Fibroblast of the conjunctiva (primary cell): Measurements from ENCODE around the gene OR2AJ1.
"Not testable (repeated sequence)": the region's sequence is repeated elsewhere in the genome, so short reads cannot be mapped to it uniquely, and the experiment has no call there.

ENCODE experiments used
- DNase-seq: peaks from one replicate; pipeline ENCODE4 v3.0.0-alpha.2; 2010; ENCODE audit warnings: low read depth

The OR2AJ1 gene

GRCh38 chr1:247924868-247925267 lies at the start of gene OR2AJ1:
Gene OR2AJ1 (plus strand): TSS chr1:247924889. CDS start chr1:247933769, 8,880 bp downstream.
- no peak for DNase-seq

- DNase-seq, result no peak
Observed at GRCh38 chr1:247883346-247883745, 41.3 kb upstream of the OR2AJ1 start.

GRCh38 chr1:247884797-247885413 lies 39.8 kb upstream of the OR2AJ1 start:
- no peak for DNase-seq

GRCh38 chr1:247895163-247895637 lies 29.5 kb upstream of the OR2AJ1 start, which contains the start of gene OR2W3:
Gene OR2W3 (plus strand): TSS chr1:247895587. CDS start chr1:247895587, 0 bp downstream.
- DNase-seq, result no peak

GRCh38 chr1:247895976-247896375 lies 28.7 kb upstream of the OR2AJ1 start:
- DNase-seq, result no peak

- DNase-seq, result no peak
Observed at GRCh38 chr1:247904122-247904521, 20.6 kb upstream of the OR2AJ1 start.

- no peak for DNase-seq
Observed at GRCh38 chr1:247905181-247905580, 19.5 kb upstream of the OR2AJ1 start.

- DNase-seq, result no peak
Observed at GRCh38 chr1:247905910-247906503, 18.7 kb upstream of the OR2AJ1 start.

- DNase-seq, result no peak
Observed at GRCh38 chr1:247906504-247907047, 18.1 kb upstream of the OR2AJ1 start.

GRCh38 chr1:247908766-247909165 lies 15.9 kb upstream of the OR2AJ1 start:
- no peak for DNase-seq

- no peak for DNase-seq
Observed at GRCh38 chr1:247913786-247914185, 10.9 kb upstream of the OR2AJ1 start.

GRCh38 chr1:247914941-247915662 lies 9.6 kb upstream of the OR2AJ1 start:
- no peak for DNase-seq

GRCh38 chr1:247919952-247920351 lies 4.7 kb upstream of the OR2AJ1 start, which contains the start of gene OR2T8:
Gene OR2T8 (plus strand): TSS chr1:247920252. CDS start chr1:247921018, 766 bp downstream.
- no peak for DNase-seq

GRCh38 chr1:247923941-247924340 lies 748 bp upstream of the OR2AJ1 start:
- no peak for DNase-seq

GRCh38 chr1:247933989-247934388 lies 9.3 kb downstream of the OR2AJ1 start:
- no peak for DNase-seq

GRCh38 chr1:247935781-247936180 lies 11.1 kb downstream of the OR2AJ1 start:
- no peak for DNase-seq

GRCh38 chr1:247936415-247936814 lies 11.7 kb downstream of the OR2AJ1 start:
- DNase-seq, result no peak

GRCh38 chr1:247936965-247937734 lies 12.5 kb downstream of the OR2AJ1 start:
- DNase-seq, result not testable (repeated sequence)

GRCh38 chr1:247942624-247943023 lies 17.9 kb downstream of the OR2AJ1 start:
- DNase-seq, result no peak

- no peak for DNase-seq
Observed at GRCh38 chr1:247948558-247948957, 23.9 kb downstream of the OR2AJ1 start, which contains the start of gene OR2L8. Gene OR2L8 (plus strand): TSS chr1:247948858. CDS start chr1:247948858, 0 bp downstream.

- DNase-seq, result no peak
Observed at GRCh38 chr1:247953408-247953807, 28.7 kb downstream of the OR2AJ1 start.

GRCh38 chr1:247961791-247962190 lies 37.1 kb downstream of the OR2AJ1 start:
- DNase-seq, result no peak
